Neural cell (in vitro differentiated cells): ENCODE data around the gene CTPS2. TPM values are rescaled to one million over a fixed set of nuclear protein-coding genes. Genes with fewer than 3 reads are reported as not detected.

Experiments
- H2AFZ ChIP-seq: fragments of 200-600, 300-800 bp; sonication (generic), shearing (Covaris generic); 2 replicates; pipeline ENCODE4 v1.6.0; 2014; ENCODE audit warnings: low read depth, mild to moderate bottlenecking, antibody characterized with exemption, low read length, moderate library complexity
- H3F3A ChIP-seq: fragments of 200-600 bp; shearing (Covaris generic); 2 replicates; pipeline ENCODE4 v1.6.1; 2016; ENCODE audit warnings: mild to moderate bottlenecking, moderate library complexity, mixed read lengths, antibody characterized with exemption, low read length; ENCODE audit not compliant: insufficient read depth, poor library complexity, severe bottlenecking
- H3K27ac ChIP-seq: fragments of 200-600, 300-800 bp; sonication (generic), shearing (Covaris generic); 2 replicates; pipeline ENCODE4 v1.5.1; 2014; ENCODE audit warnings: mild to moderate bottlenecking, low read length, moderate library complexity
- H3K27me3 ChIP-seq: fragments of 300-800, 200-600 bp; sonication (generic), shearing (Covaris generic); 2 replicates; pipeline ENCODE4 v1.6.0; 2014; ENCODE audit warnings: mild to moderate bottlenecking, low read depth, low read length, moderate library complexity; ENCODE audit not compliant: insufficient read depth
- H3K36me3 ChIP-seq: fragments of 300-800, 200-600 bp; sonication (generic), shearing (Covaris generic); 2 replicates; pipeline ENCODE4 v1.5.1; 2014; ENCODE audit warnings: mild to moderate bottlenecking, antibody characterized with exemption, low read length, moderate library complexity; ENCODE audit not compliant: insufficient read depth
- H3K4me2 ChIP-seq: fragments of 300-800, 200-600 bp; sonication (generic), shearing (Covaris generic); 2 replicates; pipeline ENCODE4 v1.6.0; 2014; ENCODE audit warnings: mild to moderate bottlenecking, low read length
- H3K4me3 ChIP-seq: fragments of 300-800, 200-600 bp; sonication (generic), shearing (Covaris generic); 2 replicates; pipeline ENCODE4 v1.5.1; 2014; ENCODE audit warnings: mild to moderate bottlenecking, low read length, moderate library complexity
- H3K79me2 ChIP-seq: fragments of 200-600 bp; shearing (Covaris generic); replicated peaks from 2 replicates; pipeline ENCODE4 v1.6.0; 2014; ENCODE audit warnings: mild to moderate bottlenecking, low read length, moderate library complexity; ENCODE audit not compliant: insufficient read depth
- H3K9ac ChIP-seq: fragments of 300-800, 200-600 bp; sonication (generic), shearing (Covaris generic); 2 replicates; pipeline ENCODE4 v1.6.1; 2016; ENCODE audit warnings: mild to moderate bottlenecking, low read length, mixed read lengths
- H3K9me2 ChIP-seq: fragments of 200-600 bp; shearing (Covaris generic); 2 replicates; pipeline ENCODE4 v1.6.1; 2016; ENCODE audit warnings: mild to moderate bottlenecking, low read length, mixed read lengths; ENCODE audit not compliant: insufficient read depth
- H3K9me3 ChIP-seq: fragments of 200-600, 300-800 bp; sonication (generic), shearing (Covaris generic); 2 replicates; pipeline ENCODE4 v1.6.1; 2016; ENCODE audit warnings: mild to moderate bottlenecking, mixed run types, low read length, moderate library complexity, mixed read lengths
- H4K20me1 ChIP-seq: fragments of 200-600 bp; shearing (Covaris generic); 2 replicates; pipeline ENCODE4 v1.6.1; 2016; ENCODE audit warnings: mild to moderate bottlenecking, mixed run types; ENCODE audit not compliant: insufficient read depth
- CTCF ChIP-seq: fragments of 450-650 bp; IDR thresholded peaks from 2 replicates; pipeline ENCODE4 v1.5.1; 2014; ENCODE audit warnings: antibody characterized with exemption, mild to moderate bottlenecking, moderate library complexity; ENCODE audit not compliant: poor library complexity, severe bottlenecking
- EP300 ChIP-seq: fragments of 450-650 bp; conservative IDR thresholded peaks from 2 replicates; pipeline ENCODE4 v1.6.1; 2014; ENCODE audit warnings: antibody characterized with exemption, mild to moderate bottlenecking, moderate library complexity; ENCODE audit not compliant: poor library complexity, severe bottlenecking
- EZH2 ChIP-seq: fragments of 200-600, 300-800 bp; shearing (Covaris generic), sonication (generic); IDR thresholded peaks from 2 replicates; pipeline ENCODE4 v1.6.1; 2014; ENCODE audit warnings: antibody characterized with exemption, low read length, borderline replicate concordance, mild to moderate bottlenecking; ENCODE audit not compliant: insufficient read depth, poor library complexity, severe bottlenecking
- MXI1 ChIP-seq: fragments of 450-650 bp; conservative IDR thresholded peaks from 2 replicates; pipeline ENCODE4 v1.6.1; 2014; ENCODE audit warnings: antibody characterized with exemption, mild to moderate bottlenecking; ENCODE audit not compliant: poor library complexity, severe bottlenecking
- POLR2AphosphoS5 ChIP-seq: IDR thresholded peaks from 2 replicates; pipeline ENCODE4 v1.6.1; 2012
- RAD21 ChIP-seq: fragments of 450-650 bp; conservative IDR thresholded peaks from 2 replicates; pipeline ENCODE4 v1.6.1; 2014; ENCODE audit warnings: antibody characterized with exemption, mild to moderate bottlenecking, moderate library complexity
- SMC3 ChIP-seq: fragments of 450-650 bp; conservative IDR thresholded peaks from 2 replicates; pipeline ENCODE4 v1.6.1; 2014; ENCODE audit warnings: antibody characterized with exemption, mild to moderate bottlenecking, moderate library complexity; ENCODE audit not compliant: poor library complexity
- TAF1 ChIP-seq: IDR thresholded peaks from 2 replicates; pipeline ENCODE4 v1.6.1; 2012; ENCODE audit warnings: low read depth
- polyA plus RNA-seq: library from polyadenylated mRNA; depleted of rRNA; stranded (reverse); fragments of >200 nt; gene quantifications from 2 replicates; pipeline ENCODE4 v1.2.3, GENCODE V29; 2014
- TF ChIP-seq, protein P1 (sequence below): IDR thresholded peaks from 2 replicates; pipeline ENCODE4 v1.6.1; 2012; ENCODE audit warnings: borderline replicate concordance

CTPS2 gene
- polyA plus RNA-seq, 1 donor from 2014 or later = 17.1 TPM

DNA sequence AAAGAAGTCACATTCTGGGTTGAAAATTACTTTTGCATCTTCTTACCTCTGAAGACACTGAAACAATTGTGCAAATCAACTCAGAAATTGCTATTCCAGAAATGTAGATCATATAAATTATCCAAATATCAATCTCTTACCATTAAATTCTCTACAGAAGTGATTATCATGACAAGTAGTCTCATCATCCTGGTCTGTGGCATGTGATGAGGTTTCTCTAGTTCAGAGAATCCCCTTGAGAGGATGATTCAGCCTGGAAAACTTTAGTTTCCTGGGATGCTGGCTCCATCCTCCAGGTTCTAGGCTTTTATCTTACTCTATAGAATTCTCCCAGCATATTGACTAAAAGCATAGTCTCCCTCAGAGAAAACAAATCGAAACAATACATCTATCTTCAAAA, 138.7 kb downstream of the CTPS2 start:
- TF ChIP-seq EZH2 (no peak), MXI1 (no peak)
- TF ChIP-seq, protein P1, sequence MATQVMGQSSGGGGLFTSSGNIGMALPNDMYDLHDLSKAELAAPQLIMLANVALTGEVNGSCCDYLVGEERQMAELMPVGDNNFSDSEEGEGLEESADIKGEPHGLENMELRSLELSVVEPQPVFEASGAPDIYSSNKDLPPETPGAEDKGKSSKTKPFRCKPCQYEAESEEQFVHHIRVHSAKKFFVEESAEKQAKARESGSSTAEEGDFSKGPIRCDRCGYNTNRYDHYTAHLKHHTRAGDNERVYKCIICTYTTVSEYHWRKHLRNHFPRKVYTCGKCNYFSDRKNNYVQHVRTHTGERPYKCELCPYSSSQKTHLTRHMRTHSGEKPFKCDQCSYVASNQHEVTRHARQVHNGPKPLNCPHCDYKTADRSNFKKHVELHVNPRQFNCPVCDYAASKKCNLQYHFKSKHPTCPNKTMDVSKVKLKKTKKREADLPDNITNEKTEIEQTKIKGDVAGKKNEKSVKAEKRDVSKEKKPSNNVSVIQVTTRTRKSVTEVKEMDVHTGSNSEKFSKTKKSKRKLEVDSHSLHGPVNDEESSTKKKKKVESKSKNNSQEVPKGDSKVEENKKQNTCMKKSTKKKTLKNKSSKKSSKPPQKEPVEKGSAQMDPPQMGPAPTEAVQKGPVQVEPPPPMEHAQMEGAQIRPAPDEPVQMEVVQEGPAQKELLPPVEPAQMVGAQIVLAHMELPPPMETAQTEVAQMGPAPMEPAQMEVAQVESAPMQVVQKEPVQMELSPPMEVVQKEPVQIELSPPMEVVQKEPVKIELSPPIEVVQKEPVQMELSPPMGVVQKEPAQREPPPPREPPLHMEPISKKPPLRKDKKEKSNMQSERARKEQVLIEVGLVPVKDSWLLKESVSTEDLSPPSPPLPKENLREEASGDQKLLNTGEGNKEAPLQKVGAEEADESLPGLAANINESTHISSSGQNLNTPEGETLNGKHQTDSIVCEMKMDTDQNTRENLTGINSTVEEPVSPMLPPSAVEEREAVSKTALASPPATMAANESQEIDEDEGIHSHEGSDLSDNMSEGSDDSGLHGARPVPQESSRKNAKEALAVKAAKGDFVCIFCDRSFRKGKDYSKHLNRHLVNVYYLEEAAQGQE = peak; percentile 42
- no peak overlapping the region for H3K4me2 ChIP-seq
- H3K79me2 ChIP-seq = no peaks in the 10 kb centered on the region
- H4K20me1 ChIP-seq = no peaks in the 10 kb centered on the region
- H3K9me3 ChIP-seq = no peaks in the 10 kb centered on the region
- H3K9ac ChIP-seq = no peak overlapping the region
- H3K9me2 ChIP-seq = no peaks in the 10 kb centered on the region
- no peaks in the 10 kb centered on the region for H3K27me3 ChIP-seq
- no peak overlapping the region for H2AFZ ChIP-seq
- no peaks in the 10 kb centered on the region for H3F3A ChIP-seq
- no peaks in the 10 kb centered on the region for H3K36me3 ChIP-seq
- H3K27ac ChIP-seq = no peak overlapping the region
- H3K4me3 ChIP-seq = no peak overlapping the region

- no peaks in the 10 kb centered on the region for H3K9me2 ChIP-seq
- H3K27ac ChIP-seq = no peak overlapping the region
- H3K9me3 ChIP-seq = no peaks in the 10 kb centered on the region
- no peak for TF ChIP-seq MXI1
- TF ChIP-seq TAF1 = no peak
- no peak for TF ChIP-seq EZH2
- TF ChIP-seq RAD21 = no peak
- no peak for TF ChIP-seq CTCF
- TF ChIP-seq, protein P1 = no peak
- no peak for TF ChIP-seq EP300
- TF ChIP-seq SMC3 = no peak
- TF ChIP-seq POLR2AphosphoS5 = no peak
- no peaks in the 10 kb centered on the region for H3K36me3 ChIP-seq
- H3K79me2 ChIP-seq = no peaks in the 10 kb centered on the region
- no peaks in the 10 kb centered on the region for H3F3A ChIP-seq
- no peak overlapping the region for H3K9ac ChIP-seq
- no peaks in the 10 kb centered on the region for H4K20me1 ChIP-seq
- no peak overlapping the region for H3K4me3 ChIP-seq
- no peak overlapping the region for H2AFZ ChIP-seq
- H3K27me3 ChIP-seq = no peaks in the 10 kb centered on the region
- no peak overlapping the region for H3K4me2 ChIP-seq
Measured at GRCh38 chrX:16567681-16568080, 144.8 kb downstream of the CTPS2 start.
